ENCODE data around the gene KCNK3.

DNA sequence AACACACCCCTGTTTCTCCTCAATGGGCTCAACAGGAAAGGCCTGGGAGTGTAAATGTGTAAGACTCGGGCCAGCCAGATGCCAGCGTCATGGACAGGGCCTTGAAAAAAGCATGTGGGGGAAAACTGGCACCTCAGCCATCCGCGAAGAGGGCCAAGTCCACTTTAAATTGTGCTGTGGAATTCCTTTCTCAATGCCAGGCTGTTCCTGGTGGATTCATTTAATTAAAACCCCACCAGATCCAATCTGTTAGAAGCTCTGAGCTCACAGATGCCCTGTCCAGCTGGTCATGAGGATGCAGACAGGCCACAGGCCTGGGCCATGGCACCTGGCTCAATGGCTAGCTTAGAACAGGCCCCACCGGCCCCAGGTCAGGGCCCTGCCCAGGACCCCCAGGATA is 24.8 kb downstream of the KCNK3 start:
- TF ChIP-seq, protein P1, sequence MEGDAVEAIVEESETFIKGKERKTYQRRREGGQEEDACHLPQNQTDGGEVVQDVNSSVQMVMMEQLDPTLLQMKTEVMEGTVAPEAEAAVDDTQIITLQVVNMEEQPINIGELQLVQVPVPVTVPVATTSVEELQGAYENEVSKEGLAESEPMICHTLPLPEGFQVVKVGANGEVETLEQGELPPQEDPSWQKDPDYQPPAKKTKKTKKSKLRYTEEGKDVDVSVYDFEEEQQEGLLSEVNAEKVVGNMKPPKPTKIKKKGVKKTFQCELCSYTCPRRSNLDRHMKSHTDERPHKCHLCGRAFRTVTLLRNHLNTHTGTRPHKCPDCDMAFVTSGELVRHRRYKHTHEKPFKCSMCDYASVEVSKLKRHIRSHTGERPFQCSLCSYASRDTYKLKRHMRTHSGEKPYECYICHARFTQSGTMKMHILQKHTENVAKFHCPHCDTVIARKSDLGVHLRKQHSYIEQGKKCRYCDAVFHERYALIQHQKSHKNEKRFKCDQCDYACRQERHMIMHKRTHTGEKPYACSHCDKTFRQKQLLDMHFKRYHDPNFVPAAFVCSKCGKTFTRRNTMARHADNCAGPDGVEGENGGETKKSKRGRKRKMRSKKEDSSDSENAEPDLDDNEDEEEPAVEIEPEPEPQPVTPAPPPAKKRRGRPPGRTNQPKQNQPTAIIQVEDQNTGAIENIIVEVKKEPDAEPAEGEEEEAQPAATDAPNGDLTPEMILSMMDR (IDR thresholded peaks at IDR 0.05; ENCODE audit: low read depth, low read length) = no peak
- no peak for TF ChIP-seq EZH2phosphoT487 (IDR thresholded peaks at IDR 0.05; ENCODE audit: low read depth)

Data from OCI-LY3 (cell line).